ENCODE data around the gene MAST2.
"Not testable (repeated sequence)": the region's sequence is repeated elsewhere in the genome, so short reads cannot be mapped to it uniquely, and the experiment has no call there.

- not testable (repeated sequence) for TF ChIP-seq ELF1 (IDR thresholded peaks at IDR 0.05; ENCODE audit: borderline replicate concordance, low read depth); CTCF (IDR thresholded peaks at IDR 0.05 in 2 of 3, conservative IDR thresholded peaks at IDR 0.05 in 1 of 3; ENCODE audit: borderline replicate concordance in 1 of 3, insufficient read depth in 1 of 3, low read depth in 2 of 3, low read length in 2 of 3); POLR2A (IDR thresholded peaks at IDR 0.05; ENCODE audit: borderline replicate concordance, extremely low read depth, insufficient read depth, insufficient read length); YY1 (IDR thresholded peaks at IDR 0.05; ENCODE audit: extremely low read depth, insufficient replicate concordance, low read depth, low read length); EZH2 (IDR thresholded peaks at IDR 0.05); ATF3 (IDR thresholded peaks at IDR 0.05); JUND (IDR thresholded peaks at IDR 0.05); POLR2AphosphoS5 (IDR thresholded peaks at IDR 0.05; ENCODE audit: low read depth, low read length); ZFX (IDR thresholded peaks at IDR 0.05); TCF7L2 (IDR thresholded peaks at IDR 0.05; ENCODE audit: borderline replicate concordance, extremely low read depth, insufficient read depth, insufficient read length)
Observed at GRCh38 chr1:45927231-45927915, 124.0 kb downstream of the MAST2 start.
